GM10248 (cell line): Measurements from ENCODE around the gene WDR82.

ENCODE experiments used
- CTCF ChIA-PET: fragments of 300-600 bp; sonication (Branson Sonifier 250); formaldehyde crosslinking; extraction: SDS; loops from one replicate; lab custom pipeline; 2021; ENCODE audit warnings: antibody characterized with exemption; lab: Yijun Ruan, JAX
- POLR2A ChIA-PET: fragments of 350-650 bp; sonication (Branson Sonifier 250); formaldehyde crosslinking; extraction: SDS; loops from one replicate; lab custom pipeline; 2020; ENCODE audit warnings: antibody characterized with exemption; lab: Yijun Ruan, JAX
- DNase-seq: peaks from one replicate; pipeline ENCODE4 v3.0.0; 2012; ENCODE audit errors: extremely low spot score
- TF ChIP-seq, protein P1 (sequence below): IDR thresholded peaks from 2 replicates; pipeline ENCODE4 v1.5.1; 2012; ENCODE audit warnings: mild to moderate bottlenecking, low read depth; ENCODE audit errors: extremely low read depth, missing control alignments, control extremely low read depth

WDR82 gene

DNA sequence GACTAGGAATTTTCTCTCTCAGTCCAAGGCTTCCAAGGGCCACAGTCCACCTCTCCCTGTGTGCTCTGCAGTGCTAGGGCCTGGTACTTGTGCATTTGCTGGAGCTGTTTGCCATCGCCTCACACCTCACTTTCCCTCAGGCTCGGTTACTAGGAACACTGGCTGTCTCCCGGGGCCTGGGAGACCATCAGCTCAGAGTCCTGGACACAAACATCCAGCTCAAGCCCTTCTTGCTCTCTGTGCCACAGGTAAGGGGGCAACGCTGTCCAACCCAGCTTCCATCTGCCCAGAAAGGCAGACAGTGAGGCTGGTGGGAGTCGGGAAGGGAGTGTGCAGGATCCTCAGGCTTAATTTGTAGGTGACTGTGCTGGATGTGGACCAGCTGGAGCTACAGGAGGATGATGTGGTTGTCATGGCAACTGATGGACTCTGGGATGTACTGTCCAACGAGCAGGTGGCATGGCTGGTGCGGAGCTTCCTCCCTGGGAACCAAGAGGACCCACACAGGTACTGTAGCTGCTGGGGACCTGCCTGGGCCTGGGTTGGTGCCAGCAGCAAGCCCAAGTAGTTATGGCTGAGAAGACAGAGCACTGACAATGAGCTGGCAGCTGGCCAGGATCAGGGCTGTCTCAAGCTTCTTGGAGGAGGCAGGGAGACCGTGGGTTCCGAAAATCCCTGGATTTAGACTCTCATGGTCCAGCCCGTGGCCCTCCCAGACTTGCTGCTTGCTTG lies 29.5 kb downstream of the WDR82 start:
- DNase-seq, result no peak
- TF ChIP-seq, protein P1, sequence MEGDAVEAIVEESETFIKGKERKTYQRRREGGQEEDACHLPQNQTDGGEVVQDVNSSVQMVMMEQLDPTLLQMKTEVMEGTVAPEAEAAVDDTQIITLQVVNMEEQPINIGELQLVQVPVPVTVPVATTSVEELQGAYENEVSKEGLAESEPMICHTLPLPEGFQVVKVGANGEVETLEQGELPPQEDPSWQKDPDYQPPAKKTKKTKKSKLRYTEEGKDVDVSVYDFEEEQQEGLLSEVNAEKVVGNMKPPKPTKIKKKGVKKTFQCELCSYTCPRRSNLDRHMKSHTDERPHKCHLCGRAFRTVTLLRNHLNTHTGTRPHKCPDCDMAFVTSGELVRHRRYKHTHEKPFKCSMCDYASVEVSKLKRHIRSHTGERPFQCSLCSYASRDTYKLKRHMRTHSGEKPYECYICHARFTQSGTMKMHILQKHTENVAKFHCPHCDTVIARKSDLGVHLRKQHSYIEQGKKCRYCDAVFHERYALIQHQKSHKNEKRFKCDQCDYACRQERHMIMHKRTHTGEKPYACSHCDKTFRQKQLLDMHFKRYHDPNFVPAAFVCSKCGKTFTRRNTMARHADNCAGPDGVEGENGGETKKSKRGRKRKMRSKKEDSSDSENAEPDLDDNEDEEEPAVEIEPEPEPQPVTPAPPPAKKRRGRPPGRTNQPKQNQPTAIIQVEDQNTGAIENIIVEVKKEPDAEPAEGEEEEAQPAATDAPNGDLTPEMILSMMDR, result no peak
- POLR2A ChIA-PET, result interaction anchor here (0.8 to 1.8 kb wide), 2 partner anchors 10 to 29 kb away, joined by 4 to 6 read pairs; partner anchors contain the start of genes TWF2 and WDR82
- CTCF ChIA-PET, result interaction anchor here (1.0 to 5.1 kb wide), 8 partner anchors 9 to 287 kb away, joined by 3 to 22 read pairs (median 6); partner anchors contain the start of genes TWF2 and UQCC5

DNA sequence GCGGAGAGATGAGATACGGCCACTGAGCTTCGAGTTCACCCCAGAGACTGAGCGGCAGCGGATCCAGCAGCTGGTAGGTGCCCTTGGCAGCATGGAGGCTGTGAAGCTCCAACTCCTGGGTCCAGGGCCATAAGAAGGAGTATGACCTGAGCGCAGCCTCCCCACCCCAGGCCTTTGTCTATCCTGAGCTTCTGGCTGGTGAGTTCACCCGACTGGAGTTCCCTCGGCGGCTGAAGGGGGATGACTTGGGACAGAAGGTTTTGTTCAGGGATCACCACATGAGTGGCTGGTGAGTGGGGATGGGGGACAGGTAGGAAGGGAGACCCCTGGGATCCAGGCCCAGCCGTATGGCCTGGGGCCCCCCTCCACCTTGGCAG lies 30.3 kb downstream of the WDR82 start:
- POLR2A ChIA-PET, result interaction anchor here (0.6 to 1.8 kb wide), 4 partner anchors 10 to 247 kb away, joined by 3 to 6 read pairs (median 5); partner anchors contain the start of genes TWF2 and WDR82
- DNase-seq, result no peak
- TF ChIP-seq, protein P1, result no peak
- CTCF ChIA-PET, result interaction anchor here (1.0 to 5.1 kb wide), 8 partner anchors 8 to 288 kb away, joined by 3 to 22 read pairs (median 6); partner anchors contain the start of gene UQCC5

DNA sequence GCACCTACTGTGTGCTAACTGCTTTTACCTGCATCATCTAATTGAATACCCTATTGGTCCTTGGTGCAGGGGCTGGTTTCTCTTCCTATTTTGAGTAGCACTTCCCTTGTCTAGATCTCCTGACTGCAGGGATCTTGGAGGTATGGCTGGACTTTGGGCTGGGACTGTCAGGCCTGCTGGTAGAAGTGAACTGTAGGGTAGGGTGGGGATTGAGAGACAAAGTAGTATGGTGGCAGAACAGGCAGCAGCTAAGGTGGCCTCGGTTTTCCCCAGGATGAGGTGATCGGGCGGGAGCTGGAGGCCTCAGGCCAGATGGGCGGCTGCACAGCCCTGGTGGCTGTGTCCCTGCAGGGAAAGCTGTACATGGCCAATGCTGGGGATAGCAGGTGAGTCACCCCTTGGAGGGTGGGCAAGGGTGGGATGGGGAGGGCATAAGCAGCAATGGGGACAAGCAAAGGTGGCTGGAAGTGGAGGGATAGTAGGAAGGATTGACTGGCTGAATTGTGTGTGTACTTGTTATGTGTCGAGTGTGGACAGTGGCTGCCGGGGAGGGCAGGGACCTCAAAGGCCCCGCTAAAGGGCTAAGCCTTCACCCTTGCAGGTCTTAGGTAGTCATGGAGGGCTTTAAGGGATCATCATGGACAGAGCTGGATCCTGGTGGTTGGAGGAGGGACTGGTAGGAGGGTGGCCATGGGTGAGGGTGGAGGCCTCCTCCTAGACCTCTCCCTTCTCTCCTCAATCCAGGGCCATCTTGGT lies 30.9 kb downstream of the WDR82 start:
- ChIA-PET CTCF (interaction anchor here (1.5 to 5.1 kb wide), 5 partner anchors 12 to 28 kb away, joined by 4 to 22 read pairs (median 8); no protein-coding TSS in a partner anchor), POLR2A (interaction anchor here (0.6 to 1.8 kb wide), 4 partner anchors 9 to 246 kb away, joined by 3 to 6 read pairs (median 5); partner anchors contain the start of genes TWF2 and WDR82)
- TF ChIP-seq, protein P1, result no peak
- DNase-seq, result peak; percentile 13

DNA sequence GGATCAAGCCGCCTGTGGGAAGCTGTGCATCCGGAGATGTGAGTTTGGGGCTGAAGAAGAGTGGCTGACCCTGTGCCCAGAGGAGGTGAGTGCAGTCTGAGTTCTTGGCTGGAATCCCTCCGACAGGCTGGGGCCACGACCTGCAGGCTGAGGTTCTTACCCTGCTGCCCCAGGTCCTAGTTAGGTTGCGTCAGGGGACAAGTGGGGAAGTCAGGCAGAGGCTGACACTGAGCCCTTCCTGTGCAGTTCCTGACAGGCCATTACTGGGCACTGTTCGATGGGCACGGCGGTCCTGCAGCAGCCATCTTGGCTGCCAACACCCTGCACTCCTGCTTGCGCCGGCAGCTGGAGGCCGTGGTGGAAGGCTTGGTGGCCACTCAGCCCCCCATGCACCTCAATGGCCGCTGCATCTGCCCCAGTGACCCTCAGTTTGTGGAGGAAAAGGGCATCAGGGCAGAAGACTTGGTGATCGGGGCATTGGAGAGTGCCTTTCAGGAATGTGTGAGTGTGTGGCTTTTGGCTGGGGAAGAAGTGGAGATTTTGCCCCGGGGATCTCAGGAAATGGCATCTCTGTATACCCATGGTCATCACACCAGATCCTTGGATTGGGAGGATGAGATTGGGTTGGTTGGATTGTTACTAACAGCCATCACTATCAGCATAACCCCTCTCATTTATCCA lies 31.6 kb downstream of the WDR82 start:
- TF ChIP-seq, protein P1, result no peak
- peak; percentile 10 for DNase-seq
- CTCF ChIA-PET, result interaction anchor here (1.1 to 7.0 kb wide), 7 partner anchors 11 to 92 kb away, joined by 3 to 48 read pairs (median 10); partner anchors contain the start of gene WDR82
- POLR2A ChIA-PET, result no interaction called here

DNA sequence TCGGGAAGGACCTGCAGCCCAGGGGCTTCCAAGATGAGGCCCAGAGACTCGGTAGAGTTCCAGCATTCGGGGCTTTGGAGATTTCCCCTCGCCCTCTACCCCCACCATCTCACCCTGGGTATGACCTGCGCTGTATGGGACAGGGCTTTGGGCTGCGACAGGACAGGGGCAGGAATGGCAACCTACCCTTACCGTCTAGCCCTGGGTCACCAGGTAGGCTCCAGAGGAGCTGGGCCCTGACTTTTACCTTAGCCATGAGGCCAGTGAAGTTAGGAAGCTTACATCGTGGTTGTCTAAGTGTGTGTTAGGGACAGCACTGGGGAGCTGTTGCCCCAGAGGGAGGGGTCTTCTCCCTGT lies 32.2 kb downstream of the WDR82 start:
- ChIA-PET CTCF (interaction anchor here (1.1 to 7.0 kb wide), 5 partner anchors 12 to 93 kb away, joined by 3 to 48 read pairs (median 10); partner anchors contain the start of gene WDR82), POLR2A (interaction anchor here (0.9 kb wide), 1 partner anchor 31 kb away, joined by 3 read pairs; no protein-coding TSS in a partner anchor)
- TF ChIP-seq, protein P1, result no peak
- DNase-seq, result peak; percentile 18
